ENCODE data around the gene PLAAT2.

PLAAT2 gene

DNA sequence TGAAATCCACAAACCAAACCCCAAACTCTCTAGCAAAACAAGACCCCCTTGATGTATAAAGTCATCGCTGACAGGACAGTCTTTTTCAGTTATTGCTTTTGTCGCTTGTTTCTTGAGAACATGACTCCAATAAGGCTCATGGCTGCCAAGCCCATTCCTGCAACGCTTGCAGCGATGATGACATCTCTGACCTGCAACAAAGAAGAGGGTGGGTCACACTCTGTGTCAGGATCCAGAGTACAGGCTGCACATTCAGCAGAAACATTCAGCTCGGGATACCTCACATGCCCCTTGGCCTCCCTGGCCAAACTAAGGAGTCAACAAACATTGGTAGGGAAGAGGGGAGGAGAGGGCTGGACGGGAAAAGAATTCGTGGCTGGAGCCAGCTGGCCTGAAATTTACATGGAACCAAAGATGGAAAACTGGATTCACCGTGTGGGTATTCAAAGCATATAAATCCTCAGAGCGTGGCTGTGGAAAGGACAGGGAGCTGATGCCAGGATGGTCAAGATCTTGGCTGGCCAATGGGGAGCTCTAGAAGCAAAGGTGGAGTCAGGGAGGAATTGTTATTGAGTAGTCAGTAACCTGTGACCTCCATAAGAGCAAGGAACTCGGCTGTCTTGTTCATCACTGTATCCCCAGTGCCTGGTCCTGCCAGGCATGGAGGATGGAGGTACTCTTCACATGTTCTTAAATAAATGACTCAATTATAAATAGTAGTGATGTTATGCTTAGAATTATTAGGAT, 11.8 kb upstream of the PLAAT2 start:
- no peak for DNase-seq (ENCODE audit: extremely low read depth, low read depth)
- TF ChIP-seq, protein P1, sequence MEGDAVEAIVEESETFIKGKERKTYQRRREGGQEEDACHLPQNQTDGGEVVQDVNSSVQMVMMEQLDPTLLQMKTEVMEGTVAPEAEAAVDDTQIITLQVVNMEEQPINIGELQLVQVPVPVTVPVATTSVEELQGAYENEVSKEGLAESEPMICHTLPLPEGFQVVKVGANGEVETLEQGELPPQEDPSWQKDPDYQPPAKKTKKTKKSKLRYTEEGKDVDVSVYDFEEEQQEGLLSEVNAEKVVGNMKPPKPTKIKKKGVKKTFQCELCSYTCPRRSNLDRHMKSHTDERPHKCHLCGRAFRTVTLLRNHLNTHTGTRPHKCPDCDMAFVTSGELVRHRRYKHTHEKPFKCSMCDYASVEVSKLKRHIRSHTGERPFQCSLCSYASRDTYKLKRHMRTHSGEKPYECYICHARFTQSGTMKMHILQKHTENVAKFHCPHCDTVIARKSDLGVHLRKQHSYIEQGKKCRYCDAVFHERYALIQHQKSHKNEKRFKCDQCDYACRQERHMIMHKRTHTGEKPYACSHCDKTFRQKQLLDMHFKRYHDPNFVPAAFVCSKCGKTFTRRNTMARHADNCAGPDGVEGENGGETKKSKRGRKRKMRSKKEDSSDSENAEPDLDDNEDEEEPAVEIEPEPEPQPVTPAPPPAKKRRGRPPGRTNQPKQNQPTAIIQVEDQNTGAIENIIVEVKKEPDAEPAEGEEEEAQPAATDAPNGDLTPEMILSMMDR (IDR thresholded peaks at IDR 0.05; ENCODE audit: low read depth, low read length, missing control alignments), result no peak
- H3K4me3 ChIP-seq (replicated peaks; ENCODE audit: low read depth, low read length), result no peak overlapping the region

DNA sequence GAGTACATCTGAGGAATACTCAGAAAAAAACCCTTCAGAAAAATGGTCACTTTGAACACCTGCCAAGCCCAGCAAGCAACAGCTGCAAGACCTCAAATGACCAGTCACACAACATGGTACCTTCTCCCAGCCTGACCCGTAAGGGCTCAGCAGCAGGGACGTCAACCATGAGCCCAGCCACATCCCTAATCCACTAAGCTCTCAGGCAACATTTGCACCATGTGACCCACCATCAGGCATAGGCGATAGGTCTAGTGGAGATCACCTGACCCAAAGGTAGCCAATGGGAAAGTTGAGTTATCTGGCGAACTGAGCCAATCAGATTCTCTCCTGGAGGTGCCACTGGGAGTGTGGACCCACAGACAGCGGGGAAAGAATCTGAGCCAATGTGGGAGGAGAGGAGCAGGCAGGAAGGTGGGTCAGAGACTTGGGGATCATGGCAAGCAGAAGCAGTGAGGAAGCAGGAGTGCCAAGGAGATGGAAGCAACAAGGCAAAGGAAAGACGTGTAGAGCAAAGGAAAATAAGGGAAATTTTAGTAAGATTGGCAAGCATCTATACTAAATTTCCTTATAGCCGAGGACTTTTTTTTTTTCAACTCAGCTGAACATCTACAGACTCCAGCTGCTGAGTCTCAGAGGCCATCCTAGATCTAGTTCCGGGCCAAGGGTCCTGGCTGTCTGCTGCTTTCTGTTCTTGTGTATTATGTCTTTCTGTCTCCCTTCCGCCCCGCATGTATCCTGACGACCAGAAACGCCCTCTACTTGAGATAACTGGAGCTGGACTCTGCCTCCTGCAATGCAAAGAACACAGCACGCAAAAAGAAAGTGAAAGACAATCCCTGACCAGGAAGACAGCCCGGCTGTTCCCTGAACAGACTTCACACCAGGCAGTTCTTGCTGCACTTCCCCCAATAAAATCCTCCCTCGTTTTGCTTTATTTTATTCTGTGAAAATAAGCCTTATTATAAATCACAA, 11.0 kb upstream of the PLAAT2 start:
- DNase-seq (ENCODE audit: extremely low read depth, low read depth), result no peak
- TF ChIP-seq, protein P1 (IDR thresholded peaks at IDR 0.05; ENCODE audit: low read depth, low read length, missing control alignments), result no peak
- no peak overlapping the region for H3K4me3 ChIP-seq (replicated peaks; ENCODE audit: low read depth, low read length)

DNA sequence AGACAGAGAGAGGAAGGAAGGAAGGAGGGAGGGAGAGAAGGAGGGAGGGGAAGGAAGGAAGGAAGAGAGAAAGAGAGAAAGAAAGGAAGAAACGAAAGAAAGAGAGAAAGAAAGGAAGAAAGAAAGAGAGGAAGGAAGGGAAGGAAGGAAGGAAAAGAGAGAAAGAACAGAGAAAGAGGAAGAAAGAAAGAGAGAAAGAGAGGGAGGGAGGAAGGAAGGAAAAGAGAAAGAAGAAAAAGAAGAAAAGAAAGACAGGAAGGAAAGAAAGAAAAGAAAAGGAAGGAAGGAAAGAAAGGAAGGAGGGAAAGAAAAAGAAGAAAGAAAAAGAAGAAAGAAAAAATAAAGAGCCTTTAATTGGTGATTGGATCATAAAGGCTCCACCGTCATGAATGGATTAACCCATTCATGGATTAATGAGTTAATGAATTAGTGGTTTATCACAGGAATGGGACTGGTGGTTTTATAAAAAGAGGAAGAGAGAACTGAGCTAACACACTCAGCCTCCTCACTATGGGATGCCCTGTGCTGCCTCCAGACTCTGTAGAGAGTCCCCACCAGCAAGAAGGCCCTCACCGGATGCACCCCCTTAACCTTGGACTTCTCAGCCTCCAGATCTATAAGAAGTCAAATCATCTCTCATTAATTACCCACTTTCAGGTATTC, 9.0 kb upstream of the PLAAT2 start:
- no peak for DNase-seq (ENCODE audit: extremely low read depth, low read depth)
- TF ChIP-seq, protein P1 (IDR thresholded peaks at IDR 0.05; ENCODE audit: low read depth, low read length, missing control alignments), result no peak

DNA sequence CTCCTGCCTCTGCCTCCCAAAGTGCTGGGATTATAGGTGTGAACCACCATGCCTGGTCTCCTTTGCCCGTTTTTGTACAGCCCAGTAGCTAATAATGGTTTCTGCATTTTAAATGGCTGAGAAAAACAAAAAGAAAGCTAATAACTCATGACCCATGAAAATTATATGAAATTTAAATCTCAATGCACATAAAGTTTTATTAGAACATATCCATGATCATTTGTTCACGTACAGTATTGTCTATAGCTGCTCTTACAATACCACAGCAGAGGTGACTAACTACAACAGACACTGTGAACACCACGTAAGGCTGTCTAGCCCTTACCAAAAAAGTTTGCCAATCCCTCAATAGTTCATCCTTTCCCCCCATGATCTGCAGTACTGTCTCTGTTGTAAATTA, 6.4 kb upstream of the PLAAT2 start:
- TF ChIP-seq, protein P1 (IDR thresholded peaks at IDR 0.05; ENCODE audit: low read depth, low read length, missing control alignments), result no peak
- no peak for DNase-seq (ENCODE audit: extremely low read depth, low read depth)

More for the DNA sequence above, 9.0 kb upstream of the PLAAT2 start:
- no peak overlapping the region for H3K4me3 ChIP-seq (replicated peaks; ENCODE audit: low read depth, low read length)

DNA sequence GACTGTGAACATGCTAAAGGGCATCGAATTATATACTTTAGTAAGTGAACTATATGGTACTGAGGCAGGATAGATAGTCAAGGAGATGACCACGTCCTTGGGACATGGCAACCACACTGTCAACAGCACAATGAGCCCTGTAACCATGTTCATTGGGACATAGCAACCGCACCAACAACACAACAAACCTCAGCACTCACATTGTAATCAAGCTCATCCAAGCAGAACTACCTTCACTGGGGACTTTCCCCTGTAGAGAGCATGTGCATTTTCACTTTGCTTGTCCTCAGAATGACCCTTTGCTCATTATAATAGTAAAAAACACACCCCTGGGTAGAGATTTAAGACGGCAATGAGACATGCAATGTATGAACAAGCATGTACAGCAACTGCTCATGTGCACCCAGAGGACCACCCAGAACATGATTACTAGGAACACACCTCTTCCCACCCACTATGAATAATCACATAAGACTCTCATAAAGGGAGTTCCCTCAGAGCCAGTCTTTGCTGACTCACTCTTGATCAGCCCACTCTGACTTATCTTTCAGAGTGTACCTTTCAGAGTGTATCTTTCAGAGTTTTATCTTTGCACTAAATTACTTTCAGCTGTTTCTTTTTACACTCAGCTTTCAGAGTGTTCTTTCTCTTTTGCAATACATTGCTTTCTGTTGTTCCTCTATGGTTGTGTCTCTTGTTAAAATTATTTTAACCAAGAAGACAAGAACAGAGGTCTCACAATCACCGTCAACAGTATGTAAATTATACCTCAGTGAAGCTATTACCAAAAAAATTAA, 4.1 kb upstream of the PLAAT2 start:
- TF ChIP-seq, protein P1 (IDR thresholded peaks at IDR 0.05; ENCODE audit: low read depth, low read length, missing control alignments), result no peak
- H3K4me3 ChIP-seq (replicated peaks; ENCODE audit: low read depth, low read length), result no peak overlapping the region
- DNase-seq (ENCODE audit: extremely low read depth, low read depth), result peak; percentile 64

More for the DNA sequence above, 6.4 kb upstream of the PLAAT2 start:
- no peak overlapping the region for H3K4me3 ChIP-seq (replicated peaks; ENCODE audit: low read depth, low read length)
